CD4-positive, alpha-beta T cell treated with Interleukin-4 for 4 hours (primary cell): ENCODE data around the gene SEMA4A.
A peak's percentile ranks its signal among the peaks of the same experiment; 100 is the strongest.
"Not testable (repeated sequence)": the region's sequence is repeated elsewhere in the genome, so short reads cannot be mapped to it uniquely, and the experiment has no call there.

ENCODE experiments used
- DNase-seq: peaks from one replicate; pipeline ENCODE4 v3.0.0-alpha.2; 2020

Gene SEMA4A

DNA sequence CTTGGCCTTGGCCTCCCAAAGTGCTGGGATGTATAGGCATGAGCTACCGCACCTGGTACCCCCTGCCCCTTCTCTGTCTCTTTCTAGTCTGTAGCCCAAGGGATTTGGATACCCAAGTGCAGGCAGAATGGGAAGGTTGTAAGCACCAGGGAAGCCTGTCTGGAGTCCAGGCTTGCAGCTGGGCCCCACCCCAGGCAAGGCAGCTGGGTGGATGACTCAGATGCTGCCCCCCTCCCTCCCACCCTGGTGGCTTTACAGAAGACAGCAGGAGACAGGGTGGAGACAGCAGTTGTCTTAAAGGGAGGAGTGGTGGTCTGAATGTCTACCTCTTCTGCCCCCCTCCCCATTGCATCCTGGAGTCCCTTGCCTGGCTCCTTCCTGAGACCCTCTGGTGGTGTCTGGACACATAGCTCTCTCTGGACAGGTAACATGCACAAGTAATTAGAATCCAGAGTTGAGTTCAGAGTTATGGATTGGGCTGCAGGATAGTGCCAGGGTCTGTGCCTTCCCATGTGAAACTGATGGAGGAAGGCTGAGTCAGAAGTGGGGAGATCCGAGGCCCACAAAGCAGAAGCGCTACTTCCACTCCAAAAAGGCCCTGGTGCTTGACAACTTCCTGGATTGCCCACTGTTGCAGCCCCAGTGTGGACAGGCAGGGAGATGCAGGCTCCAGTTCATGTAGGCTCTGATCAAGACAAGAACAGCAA lies 33.7 kb upstream of the SEMA4A start:
- DNase-seq: peak; percentile 59

DNA sequence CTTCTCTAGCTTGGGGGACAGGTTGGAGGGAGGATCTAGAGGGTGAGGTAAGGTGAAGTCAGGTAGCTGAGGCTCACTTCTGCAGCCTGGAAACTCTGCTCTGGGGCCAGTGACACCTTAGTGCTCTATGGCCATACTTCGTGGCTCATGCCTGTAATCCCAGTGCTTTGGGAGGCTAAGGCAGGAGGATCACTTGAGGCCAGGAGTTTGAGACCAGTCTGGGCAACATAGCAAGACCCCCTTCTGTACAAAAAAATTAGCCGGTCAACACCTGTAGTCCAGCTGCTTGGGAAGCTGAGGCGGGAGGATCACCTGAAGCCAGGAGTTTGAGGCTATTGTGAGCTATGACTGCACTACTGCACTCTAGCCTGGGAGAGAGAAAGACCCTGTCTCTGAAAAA lies 33.1 kb upstream of the SEMA4A start:
- no peak for DNase-seq

DNA sequence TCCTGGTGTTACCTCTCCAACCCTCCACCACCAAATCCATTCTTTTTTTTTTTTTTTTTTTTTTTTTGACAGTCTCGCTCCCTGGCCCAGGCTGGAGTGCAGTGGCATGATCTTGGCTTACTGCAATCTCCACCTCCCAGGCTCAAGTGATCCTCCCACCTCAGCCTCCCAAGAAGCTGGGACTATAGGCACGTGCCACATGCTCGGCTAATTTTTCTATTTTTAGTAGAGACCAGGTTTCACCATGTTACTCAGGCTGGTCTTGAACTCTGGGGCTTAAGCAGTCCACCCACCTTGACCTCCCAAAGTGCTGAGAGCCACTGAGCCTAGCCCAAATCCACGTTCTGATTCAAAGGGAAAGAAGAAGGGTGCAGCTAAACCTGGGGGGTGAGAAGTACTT lies 32.4 kb upstream of the SEMA4A start:
- DNase-seq: not testable (repeated sequence)

DNA sequence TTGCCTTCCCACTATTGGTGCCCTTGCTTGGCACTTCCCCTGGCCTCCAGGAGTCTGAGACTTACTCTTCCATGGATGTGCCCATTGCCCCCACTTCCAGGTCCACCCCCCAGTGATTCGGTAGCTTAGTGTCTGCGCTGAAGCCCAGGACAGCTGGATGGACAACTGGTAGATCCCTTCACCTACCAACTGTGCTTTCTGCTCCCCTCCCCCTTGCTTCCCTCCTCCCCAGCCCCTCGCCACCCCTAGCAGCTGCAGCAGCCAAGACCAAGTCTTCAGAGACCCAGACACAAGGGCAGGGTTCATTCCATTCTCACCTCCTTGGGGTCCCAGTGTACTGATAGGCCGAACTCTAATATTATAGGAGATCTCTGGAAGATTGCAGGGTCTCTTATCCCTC lies 31.9 kb upstream of the SEMA4A start:
- no peak for DNase-seq

DNA sequence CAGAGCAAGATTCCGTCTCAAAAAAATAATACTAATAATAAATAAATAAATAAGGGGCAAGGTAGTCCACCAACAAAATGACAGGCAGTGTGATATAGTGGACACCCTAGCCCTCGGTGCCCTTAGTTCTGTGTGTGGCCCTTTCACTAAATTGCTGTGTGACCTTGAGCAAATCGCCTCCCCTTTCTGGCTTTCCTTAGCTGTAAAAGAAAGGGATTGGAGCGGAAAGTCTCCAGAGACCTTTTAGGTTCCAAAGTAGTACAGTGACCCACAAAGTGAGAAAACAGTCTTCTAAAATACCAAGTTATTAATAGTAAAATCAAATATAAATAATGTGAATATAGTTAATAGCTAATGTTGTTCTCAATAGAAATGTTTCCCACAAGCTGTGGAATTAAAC lies 31.3 kb upstream of the SEMA4A start:
- no peak for DNase-seq

DNA sequence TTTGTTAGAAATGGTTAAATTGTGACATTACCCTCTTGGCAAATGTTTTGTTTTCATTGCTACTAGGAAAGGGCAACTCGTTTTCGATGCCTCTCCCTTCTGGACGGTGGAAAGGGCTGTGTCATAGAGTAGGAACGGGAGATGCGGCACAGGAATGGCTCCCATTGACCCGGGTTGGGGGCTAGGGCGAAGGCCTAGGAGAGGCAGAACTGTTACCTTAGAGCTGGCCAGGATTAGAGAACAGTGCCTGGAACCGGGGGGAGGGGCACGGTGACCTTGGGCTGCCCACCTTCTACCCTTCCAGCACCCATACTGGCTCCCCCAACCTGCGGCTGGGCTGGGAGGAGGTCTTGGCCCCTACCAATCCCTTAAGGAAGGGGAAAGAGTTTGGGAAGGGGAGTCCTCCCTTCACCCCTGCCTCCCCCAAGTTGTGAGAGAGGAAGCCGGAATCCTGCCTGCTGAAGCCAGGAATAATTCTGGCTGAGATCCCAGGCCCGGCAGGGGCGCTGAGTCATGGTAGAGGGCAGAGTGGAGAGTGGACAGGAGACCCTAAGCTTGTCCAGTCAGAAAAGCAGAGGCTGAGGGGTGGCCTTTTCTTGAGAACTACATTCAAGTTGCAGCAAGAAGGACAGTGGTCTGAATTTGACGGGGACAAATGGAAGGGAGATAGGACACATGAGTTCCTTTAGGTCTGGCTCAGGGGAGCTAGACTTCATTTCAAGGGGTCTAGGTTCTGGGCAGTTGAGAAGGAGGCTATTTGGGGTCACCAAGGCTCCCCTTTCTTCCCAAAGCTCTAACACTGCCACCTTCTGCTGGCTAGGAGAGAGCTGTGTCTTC lies 30.6 kb upstream of the SEMA4A start:
- no peak for DNase-seq

DNA sequence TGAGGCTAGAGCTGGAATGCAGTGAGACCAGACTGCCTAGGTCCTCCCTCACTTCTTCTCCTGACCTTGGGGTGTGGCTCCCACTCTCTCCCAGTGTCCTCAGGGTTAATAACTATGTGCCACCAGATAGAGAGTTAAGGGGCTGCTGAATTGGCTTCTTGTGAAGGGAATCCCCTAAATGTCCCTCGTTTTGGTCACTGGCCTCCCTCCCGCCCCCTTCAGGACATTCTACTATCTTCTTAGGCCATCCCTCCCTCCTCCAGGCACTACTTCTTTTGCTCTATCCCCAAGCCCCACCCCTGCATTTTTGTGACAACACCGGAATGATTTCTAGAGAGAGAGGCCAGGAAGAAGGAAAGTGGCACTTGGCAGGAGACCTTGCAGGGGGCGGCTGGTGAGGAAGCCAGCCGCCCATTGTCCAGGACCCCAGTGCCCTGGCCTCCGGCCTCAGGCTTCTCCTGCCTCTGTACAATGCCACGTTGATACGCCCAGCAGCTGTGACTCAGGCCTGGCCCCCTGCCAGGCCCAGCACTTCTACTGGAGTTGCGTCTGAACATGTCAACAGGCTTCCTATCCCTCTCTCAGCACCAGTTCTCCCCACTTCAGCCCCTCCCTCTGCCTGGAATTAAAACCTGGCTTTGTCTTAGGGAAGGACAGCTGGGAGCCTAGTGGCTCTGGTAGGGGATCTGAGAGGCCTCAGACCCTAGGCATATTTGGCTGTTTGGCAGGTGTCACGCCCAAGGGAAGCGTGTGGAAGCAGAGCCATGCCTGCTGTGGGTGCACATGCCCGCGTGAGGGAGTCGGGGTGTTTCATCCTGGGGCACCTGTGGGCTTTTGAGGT lies 29.8 kb upstream of the SEMA4A start:
- DNase-seq: peak; percentile 66

DNA sequence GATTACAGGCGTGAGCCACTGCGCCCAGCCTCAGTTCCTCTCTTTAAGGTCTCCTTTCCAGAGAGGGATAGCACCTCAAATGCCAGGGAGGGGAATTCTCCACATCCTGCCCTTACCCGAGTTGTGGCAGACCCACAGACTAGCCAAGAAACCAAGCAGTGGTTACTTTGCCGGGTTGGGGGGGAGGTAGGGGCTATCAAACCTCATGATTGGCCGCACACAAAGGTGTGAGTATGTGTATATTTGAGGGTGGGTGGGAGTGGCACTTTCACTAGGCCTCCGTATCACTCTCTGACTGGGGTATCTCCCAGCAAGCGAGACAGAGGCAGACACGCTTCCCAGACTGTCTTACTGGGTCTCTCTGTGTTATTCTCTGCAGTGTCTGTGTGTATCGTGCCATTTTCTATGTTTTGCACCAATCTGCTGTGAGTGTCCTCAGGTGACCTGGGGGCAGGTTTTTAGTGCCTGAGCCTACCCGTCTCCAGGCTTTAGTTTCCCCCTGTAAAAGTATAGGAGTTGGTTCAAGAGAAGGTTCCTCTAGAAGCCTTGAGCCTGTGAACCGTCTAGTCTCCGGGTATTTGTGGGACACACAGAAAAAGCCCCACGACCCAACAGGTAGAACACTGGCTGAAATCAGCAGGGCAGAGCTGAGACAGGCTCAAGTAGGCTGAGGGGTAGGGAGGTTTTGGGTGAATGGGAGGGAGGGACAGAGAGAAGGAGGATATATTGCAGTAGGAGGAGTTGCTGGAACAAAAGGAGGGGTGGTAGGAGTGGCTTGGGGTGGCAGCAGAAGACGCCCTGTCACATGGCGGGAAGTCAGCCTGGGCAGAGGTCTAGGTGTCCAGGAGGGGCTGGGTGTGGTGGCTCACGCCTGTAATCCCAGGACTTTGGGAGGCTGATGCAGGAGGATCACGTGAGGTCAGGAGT lies 28.6 kb upstream of the SEMA4A start:
- DNase-seq: peak; percentile 54

DNA sequence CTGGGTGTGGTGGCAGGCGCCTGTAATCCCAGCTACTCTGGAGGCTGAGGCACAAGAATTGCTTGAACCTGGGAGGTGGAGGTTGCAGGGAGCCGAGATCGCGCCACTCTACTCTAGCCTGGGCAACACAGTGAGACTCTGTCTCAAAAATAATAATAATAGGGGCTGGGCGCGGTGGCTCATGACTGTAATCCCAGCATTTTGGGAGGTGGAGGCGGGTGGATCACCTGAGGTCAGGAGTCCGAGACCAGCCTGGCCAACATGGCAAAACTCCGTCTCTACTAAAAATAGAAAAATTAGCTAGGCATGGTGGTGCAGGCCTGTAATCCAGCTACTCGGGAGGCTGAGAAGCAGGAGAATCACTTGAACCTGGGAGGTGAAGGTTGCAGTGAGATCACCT lies 27.8 kb upstream of the SEMA4A start:
- DNase-seq: not testable (repeated sequence)

DNA sequence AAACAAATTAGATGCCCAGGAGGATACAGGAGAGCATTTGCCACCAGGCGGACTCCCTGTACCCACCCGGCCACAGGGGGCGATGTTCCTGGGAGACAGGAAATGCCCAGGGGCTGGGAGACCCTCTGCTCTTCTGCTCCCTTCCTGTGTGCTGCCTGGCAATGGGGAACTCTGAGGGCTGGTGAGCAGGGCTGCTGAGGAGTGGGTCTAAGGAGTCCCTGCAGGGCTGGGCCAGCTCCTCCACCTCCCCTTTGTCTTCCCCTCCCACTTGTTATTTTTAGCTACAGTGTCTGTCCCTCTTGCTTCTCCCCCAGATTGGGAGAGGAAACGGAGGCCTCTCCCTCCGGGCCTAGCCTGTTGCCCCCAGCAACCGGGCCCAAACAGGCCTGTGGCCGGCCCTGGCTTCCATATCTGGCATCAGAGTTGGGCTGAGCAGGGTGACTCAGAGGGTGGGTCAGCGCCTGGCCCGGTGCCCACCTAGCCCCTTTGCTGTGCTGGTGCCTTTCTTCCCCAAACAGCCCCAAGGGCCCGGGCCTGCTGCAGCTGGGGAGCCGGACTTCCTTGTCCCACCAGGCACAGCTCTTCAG lies 27.2 kb upstream of the SEMA4A start:
- peak; percentile 89 for DNase-seq

DNA sequence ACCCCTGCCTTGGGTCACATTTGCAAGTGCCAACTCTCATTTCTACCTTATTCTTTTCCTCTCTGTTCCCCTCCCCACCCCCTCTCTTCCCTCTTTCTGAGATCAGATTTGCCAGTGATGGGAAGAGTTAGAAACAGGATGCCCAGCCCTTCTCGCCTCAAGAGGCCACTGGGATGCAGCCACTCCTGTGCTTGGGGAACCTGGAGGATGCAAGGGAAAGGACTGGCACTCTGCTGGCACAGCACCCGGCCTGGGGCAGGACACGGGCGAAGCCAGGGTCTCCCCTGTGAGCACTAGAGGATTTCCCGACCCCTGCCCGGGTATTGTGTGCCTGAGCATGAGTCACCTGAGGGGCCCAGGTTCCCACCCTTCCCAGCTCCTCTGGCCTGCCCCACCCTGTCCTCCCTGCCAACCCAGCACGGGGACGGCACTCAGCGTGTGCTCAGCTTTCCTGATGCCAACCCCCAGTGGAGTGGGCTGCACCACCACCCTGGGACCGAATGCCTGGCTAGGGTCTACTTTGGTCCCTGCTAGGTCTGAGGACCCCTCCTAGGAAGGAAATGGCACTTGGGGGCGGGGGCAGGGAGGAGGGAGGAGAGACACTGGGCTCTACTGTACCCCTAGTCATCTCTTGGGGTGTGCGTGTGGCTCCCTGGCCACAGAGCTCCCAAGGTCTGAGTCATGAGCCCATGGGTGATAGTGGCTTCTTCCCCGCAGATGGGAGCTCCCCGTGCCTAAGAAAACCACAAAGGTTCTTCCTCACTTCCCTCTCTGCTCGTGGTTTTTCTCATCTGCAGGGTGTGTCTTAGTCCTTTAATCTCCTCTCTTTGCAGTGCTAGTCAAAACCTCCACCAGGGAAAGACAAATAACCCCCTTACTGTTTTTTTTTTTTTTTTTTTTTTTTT lies 26.5 kb upstream of the SEMA4A start:
- DNase-seq: peak; percentile 98

DNA sequence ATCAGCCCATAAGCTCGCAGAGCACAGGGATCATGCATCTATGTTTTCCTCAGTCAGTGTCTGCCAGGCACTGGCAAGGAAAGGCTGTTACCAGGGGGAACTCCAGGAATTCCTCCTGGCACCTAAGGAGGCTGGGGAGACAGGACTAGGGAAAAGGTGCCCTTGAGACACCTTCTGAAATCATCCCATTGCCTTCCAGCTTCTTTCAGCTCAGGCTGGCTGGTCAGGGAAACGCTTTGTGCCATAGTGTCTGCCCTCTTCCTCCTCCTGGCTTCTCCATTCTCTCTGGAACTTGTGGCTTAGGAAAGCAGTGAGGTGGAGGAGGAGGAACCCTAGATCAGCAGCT lies 25.1 kb upstream of the SEMA4A start:
- no peak for DNase-seq

DNA sequence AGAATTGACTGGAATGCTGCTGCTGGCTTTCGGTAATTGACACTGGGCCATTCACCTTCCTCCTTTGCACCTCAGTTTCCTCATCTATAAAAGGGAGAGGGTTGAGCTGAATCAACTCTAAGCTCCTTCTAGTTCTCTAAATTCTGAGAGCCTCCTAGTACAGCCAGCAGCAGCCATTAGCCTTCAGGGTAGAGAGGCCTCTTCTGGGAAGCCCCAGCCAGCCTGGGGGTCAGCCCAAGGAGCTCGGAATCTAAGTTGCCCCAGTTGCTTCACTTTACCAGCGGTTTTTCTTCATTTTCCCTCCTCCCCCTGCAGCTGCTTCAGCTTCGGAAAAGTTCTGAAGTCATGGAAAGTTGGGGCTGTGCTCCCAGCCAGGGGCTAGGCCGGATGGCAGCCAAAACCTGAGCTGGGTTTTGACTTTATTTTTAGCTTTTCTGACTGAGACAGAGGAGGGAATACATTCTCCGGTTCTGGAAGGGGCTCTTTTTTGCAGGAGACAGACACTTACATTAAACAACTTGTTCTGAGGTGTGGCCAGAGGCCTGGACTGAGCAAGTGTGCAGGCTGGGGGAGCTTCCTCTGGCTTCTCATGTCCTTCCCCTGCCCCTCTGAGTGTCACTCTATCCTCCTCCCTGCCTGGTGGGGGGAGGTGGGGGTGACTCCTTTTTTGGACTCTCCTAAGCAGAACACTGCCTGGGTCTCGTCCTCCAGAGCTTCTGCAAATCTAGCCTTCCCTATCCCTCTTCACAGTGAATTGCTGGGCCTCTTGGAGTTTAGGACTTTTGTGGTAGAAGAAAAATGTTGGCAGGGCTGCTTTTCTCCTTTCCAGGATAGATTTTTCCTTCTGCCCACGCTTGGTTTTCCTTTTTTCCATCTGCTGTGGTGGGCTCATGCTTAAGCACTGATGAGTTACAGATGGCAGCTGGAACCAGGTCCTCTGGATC lies 24.5 kb upstream of the SEMA4A start:
- no peak for DNase-seq

DNA sequence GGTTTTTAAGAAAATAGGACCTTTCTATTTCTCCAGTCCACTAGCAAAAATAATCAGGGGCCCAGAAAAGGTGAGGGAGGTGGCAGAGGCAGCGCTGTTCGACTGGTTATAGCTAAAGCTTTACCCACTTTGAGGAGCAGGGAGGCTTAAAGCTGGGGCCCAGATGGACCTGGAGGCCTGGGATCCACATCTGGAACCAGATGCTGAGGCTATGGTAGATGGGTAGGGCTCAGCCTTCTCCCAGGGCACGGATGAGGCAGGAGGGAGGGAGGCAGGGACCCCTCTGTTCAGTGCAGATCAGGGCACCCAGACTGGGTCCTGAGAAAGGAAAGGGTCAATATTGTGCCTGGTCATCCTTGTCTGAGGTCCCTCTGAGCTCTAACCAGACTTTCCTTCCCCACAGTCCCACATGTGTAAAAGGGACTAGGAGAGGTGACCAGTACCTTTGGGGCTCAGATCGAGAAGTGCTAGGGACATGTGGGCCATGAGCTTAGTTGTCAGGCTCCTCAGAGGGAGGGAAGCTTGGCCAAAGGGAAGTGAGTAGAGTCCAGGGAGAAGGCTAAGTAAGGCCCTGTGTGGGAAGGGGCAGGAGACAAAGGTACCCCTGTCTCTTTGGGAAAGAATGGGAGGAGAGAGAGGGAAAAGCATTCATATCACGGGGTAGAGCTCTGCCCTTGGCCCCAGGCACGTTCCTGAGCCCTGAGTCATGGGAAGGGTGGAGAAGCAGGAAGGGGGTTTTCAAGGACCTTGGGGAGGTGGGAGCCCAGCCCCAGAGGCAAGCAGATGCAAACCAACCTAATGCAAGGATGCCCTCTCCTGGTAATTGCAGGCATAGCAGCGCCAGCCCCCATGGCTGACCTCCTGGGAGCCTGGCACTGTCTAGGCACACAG lies 23.5 kb upstream of the SEMA4A start:
- peak; percentile 64 for DNase-seq

DNA sequence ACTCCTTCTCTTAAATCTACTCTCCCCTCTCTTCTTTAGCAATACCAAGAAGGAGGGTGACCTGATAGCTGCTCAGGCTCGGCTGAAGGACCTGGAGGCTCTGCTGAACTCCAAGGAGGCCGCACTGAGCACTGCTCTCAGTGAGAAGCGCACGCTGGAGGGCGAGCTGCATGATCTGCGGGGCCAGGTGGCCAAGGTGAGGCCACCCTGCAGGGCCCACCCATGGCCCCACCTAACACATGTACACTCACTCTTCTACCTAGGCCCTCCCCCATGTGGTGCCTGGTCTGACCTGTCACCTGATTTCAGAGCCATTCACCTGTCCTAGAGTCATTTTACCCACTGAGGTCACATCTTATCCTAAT lies 22.8 kb upstream of the SEMA4A start:
- DNase-seq: no peak

DNA sequence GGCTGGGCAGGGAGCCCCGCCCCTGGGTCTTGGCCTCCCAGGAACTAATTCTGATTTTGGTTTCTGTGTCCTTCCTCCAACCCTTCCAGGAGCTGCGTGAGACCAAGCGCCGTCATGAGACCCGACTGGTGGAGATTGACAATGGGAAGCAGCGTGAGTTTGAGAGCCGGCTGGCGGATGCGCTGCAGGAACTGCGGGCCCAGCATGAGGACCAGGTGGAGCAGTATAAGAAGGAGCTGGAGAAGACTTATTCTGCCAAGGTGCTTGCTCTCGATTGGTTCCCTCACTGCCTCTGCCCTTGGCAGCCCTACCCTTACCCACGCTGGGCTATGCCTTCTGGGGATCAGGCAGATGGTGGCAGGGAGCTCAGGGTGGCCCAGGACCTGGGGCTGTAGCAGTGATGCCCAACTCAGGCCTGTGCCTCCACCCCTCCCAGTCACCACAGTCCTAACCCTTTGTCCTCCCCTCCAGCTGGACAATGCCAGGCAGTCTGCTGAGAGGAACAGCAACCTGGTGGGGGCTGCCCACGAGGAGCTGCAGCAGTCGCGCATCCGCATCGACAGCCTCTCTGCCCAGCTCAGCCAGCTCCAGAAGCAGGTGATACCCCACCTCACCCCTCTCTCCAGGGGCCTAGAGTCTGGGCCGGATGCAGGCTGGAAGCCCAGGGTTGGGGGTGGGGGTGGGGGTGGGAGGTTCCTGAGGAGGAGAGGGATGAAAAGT lies 18.5 kb upstream of the SEMA4A start:
- no peak for DNase-seq

DNA sequence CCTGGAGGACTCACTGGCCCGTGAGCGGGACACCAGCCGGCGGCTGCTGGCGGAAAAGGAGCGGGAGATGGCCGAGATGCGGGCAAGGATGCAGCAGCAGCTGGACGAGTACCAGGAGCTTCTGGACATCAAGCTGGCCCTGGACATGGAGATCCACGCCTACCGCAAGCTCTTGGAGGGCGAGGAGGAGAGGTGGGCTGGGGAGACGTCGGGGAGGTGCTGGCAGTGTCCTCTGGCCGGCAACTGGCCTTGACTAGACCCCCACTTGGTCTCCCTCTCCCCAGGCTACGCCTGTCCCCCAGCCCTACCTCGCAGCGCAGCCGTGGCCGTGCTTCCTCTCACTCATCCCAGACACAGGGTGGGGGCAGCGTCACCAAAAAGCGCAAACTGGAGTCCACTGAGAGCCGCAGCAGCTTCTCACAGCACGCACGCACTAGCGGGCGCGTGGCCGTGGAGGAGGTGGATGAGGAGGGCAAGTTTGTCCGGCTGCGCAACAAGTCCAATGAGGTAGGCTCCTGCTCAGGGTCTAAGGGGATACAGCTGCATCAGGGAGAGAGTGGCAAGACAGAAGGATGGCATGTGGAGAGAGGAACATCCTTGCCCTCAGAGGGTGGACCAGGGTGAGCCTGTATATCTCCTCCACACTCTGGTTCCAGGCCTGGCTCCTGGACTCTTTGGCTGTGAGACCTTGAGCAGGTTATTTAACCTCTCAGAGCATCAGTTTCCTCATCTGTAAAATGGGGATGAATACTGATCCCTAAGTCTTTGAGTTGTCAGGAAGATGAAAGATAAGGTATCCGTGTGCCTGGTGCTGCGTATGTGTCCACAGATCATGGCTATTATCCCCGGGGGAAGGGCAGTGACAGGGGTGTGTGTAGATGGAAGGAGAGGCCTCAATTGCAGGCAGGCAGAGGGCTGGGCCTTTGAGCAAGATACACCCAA lies 17.2 kb upstream of the SEMA4A start:
- no peak for DNase-seq
